Stimulated activated CD4-positive, alpha-beta T cell treated with anti-CD3 and anti-CD28 coated beads, Interleukin-1b, Interleukin-23, amount 100 ng/mL, for 24 hours (primary cell): ENCODE data around the gene SPIRE1.
"Not testable (repeated sequence)": the region's sequence is repeated elsewhere in the genome, so short reads cannot be mapped to it uniquely, and the experiment has no call there.

Source experiments
- DNase-seq, 4 experiments: peaks; one replicate each; pipeline ENCODE4 v3.0.0-alpha.2; 2020; ENCODE audit warnings: low read depth in 4 of 4, low spot score in 1 of 4

SPIRE1 gene

GRCh38 chr18:12647773-12648172, 10.1 kb downstream of the SPIRE1 start:
- no peak for DNase-seq

- no peak for DNase-seq
Measured at GRCh38 chr18:12645751-12646203, 12.1 kb downstream of the SPIRE1 start.

GRCh38 chr18:12645254-12645653, 12.7 kb downstream of the SPIRE1 start:
- DNase-seq, result no peak

GRCh38 chr18:12643756-12644155, 14.2 kb downstream of the SPIRE1 start:
- DNase-seq, result not testable (repeated sequence)

- no peak for DNase-seq
Measured at GRCh38 chr18:12640881-12641200, 17.1 kb downstream of the SPIRE1 start.

- DNase-seq, result no peak
Measured at GRCh38 chr18:12639990-12640880, 17.7 kb downstream of the SPIRE1 start.

- DNase-seq, result no peak
Measured at GRCh38 chr18:12638644-12639124, 19.2 kb downstream of the SPIRE1 start.

GRCh38 chr18:12637901-12638643, 19.8 kb downstream of the SPIRE1 start:
- no peak for DNase-seq

- DNase-seq, result no peak
Measured at GRCh38 chr18:12637393-12637792, 20.5 kb downstream of the SPIRE1 start.

- DNase-seq, result no peak
Measured at GRCh38 chr18:12631831-12632477, 26.0 kb downstream of the SPIRE1 start.

GRCh38 chr18:12630136-12630535, 27.8 kb downstream of the SPIRE1 start:
- no peak for DNase-seq

GRCh38 chr18:12628706-12629702, 28.9 kb downstream of the SPIRE1 start:
- DNase-seq, result no peak

GRCh38 chr18:12627199-12627598, 30.7 kb downstream of the SPIRE1 start:
- DNase-seq, result not testable (repeated sequence)

- DNase-seq, result no peak
Measured at GRCh38 chr18:12625241-12625640, 32.7 kb downstream of the SPIRE1 start.

- DNase-seq, result no peak
Measured at GRCh38 chr18:12621742-12622306, 36.1 kb downstream of the SPIRE1 start.

- no peak for DNase-seq
Measured at GRCh38 chr18:12615748-12616147, 42.2 kb downstream of the SPIRE1 start.

GRCh38 chr18:12608301-12608700, 49.6 kb downstream of the SPIRE1 start:
- no peak for DNase-seq

- DNase-seq, result no peak
Measured at GRCh38 chr18:12606592-12607315, 51.2 kb downstream of the SPIRE1 start.

- no peak for DNase-seq
Measured at GRCh38 chr18:12604445-12605007, 53.4 kb downstream of the SPIRE1 start.
